IPS-20b (cell line): Measurements from ENCODE around the gene AP4M1.
A peak's percentile ranks its signal among the peaks of the same experiment; 100 is the strongest.

Experiments
- H3K27ac ChIP-seq: one replicate; pipeline ENCODE4 v1.5.1; 2013; ENCODE audit warnings: low read length
- H3K27me3 ChIP-seq: 2 replicates; pipeline ENCODE4 v1.6.1; 2013; ENCODE audit warnings: mild to moderate bottlenecking, low read length, inconsistent platforms; ENCODE audit not compliant: insufficient read depth
- H3K36me3 ChIP-seq: 2 replicates; pipeline ENCODE4 v1.6.1; 2013; ENCODE audit warnings: low read depth, mild to moderate bottlenecking, inconsistent platforms, low read length, moderate library complexity; ENCODE audit not compliant: insufficient read depth
- H3K4me1 ChIP-seq: 2 replicates; pipeline ENCODE4 v1.6.1; 2013; ENCODE audit warnings: mild to moderate bottlenecking, control low read depth, inconsistent platforms, low read length, moderate library complexity; ENCODE audit not compliant: insufficient read depth
- H3K4me3 ChIP-seq: 2 replicates; pipeline ENCODE4 v1.5.1; 2013; ENCODE audit warnings: mild to moderate bottlenecking, low read length, inconsistent platforms
- H3K9ac ChIP-seq: 2 replicates; pipeline ENCODE4 v1.6.1; 2013; ENCODE audit warnings: low read depth, mild to moderate bottlenecking, inconsistent platforms, low read length, moderate library complexity
- H3K9me3 ChIP-seq: 2 replicates; pipeline ENCODE4 v1.6.1; 2013; ENCODE audit warnings: mild to moderate bottlenecking, low read depth, low read length, inconsistent platforms; ENCODE audit not compliant: insufficient read depth

Gene AP4M1, protein sequence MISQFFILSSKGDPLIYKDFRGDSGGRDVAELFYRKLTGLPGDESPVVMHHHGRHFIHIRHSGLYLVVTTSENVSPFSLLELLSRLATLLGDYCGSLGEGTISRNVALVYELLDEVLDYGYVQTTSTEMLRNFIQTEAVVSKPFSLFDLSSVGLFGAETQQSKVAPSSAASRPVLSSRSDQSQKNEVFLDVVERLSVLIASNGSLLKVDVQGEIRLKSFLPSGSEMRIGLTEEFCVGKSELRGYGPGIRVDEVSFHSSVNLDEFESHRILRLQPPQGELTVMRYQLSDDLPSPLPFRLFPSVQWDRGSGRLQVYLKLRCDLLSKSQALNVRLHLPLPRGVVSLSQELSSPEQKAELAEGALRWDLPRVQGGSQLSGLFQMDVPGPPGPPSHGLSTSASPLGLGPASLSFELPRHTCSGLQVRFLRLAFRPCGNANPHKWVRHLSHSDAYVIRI

DNA sequence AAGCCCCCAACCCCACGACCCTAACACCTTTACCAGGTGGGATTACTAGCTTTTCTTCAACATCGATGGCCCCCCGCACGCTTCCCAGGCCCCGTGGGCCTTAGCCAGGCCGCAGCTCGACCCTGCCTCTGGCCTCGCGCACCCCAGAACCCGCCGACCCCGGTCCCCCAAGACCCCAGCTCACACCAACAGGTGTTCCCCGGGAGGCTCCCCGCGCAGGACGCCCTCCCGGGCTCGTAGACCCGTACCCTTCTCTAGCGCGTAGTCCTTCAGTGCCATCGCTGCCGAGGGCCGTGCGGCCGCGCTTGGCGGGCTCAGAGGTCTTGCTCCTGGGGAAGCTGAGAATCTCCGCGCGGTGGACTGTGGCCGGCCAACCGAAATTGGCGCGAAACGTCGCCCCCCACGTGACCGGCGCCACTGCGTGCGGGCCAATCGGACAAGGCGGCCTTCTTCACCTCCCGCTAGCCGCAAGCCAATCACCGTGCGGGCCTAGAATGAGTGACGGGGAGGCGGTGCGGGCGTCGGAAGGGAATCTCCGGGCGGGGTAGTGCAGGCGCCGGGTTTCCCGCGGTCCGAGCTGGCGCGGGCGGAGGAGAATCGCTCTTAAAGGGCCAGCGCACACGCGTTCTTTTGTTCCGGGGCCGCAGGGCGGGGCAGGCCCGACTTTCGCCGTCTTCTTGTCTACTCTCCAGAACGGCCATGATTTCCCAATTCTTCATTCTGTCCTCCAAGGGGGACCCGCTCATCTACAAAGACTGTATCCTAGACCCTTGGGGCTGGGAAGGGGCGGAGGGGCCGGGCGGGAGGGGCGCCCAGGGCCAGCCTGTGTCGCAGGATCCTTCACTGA is at the start of gene AP4M1, which contains the start of gene MCM7:
Gene AP4M1, plus strand, starts transcription at position 628 of the 847 bp plus-strand sequence. Its CDS starts 72 bp downstream, at position 700.
Gene MCM7, minus strand, starts transcription at position 382 of the 847 bp plus-strand sequence. Its CDS starts 103 bp downstream, at position 279.
- peak within 1 kb of the TSS; percentile 96 for H3K4me3 ChIP-seq
- peak within 1 kb of the TSS; percentile 100 for H3K9ac ChIP-seq
- H3K36me3 ChIP-seq, result peaks cover 69% of the 10 kb centered on the region

DNA sequence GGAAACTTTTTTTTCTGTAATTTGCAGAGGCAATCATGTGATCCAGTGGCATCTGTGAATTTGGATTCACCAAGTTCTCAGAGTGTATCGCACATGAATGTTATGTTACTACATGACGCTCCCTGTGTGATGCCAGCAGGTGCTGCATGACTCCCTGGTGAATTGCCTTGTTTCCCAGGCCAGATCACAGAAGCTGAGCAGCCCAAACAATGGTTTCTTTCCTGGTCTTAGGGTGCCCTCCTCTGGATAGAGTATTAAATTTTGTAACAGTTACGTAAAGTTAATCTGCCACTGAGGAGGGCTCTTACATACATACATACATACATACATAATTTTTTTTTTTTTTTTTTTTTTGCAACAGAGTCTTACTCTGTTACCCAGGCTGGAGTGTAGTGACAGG is 48.2 kb upstream of the AP4M1 start:
- Histone ChIP-seq H3K27ac (no peak overlapping the region), H3K4me3 (no peak overlapping the region), H3K36me3 (peaks cover 35% of the 10 kb centered on the region), H3K9ac (no peak overlapping the region), H3K4me1 (peaks cover 6% of the 10 kb centered on the region; the same call in 1 of the 2 replicates), H3K9me3 (no peaks in the 10 kb centered on the region), H3K27me3 (no peaks in the 10 kb centered on the region)

More for the DNA sequence above, at the start of gene AP4M1, which contains the start of gene MCM7:
- Histone ChIP-seq H3K9me3 (no peaks in the 10 kb centered on the region), H3K27ac (peak within 1 kb of the TSS; percentile 100), H3K4me1 (0 out of 2 replicates have a peak, but pooled peaks cover 2% of the 10 kb centered on the region), H3K27me3 (no peaks in the 10 kb centered on the region)

DNA sequence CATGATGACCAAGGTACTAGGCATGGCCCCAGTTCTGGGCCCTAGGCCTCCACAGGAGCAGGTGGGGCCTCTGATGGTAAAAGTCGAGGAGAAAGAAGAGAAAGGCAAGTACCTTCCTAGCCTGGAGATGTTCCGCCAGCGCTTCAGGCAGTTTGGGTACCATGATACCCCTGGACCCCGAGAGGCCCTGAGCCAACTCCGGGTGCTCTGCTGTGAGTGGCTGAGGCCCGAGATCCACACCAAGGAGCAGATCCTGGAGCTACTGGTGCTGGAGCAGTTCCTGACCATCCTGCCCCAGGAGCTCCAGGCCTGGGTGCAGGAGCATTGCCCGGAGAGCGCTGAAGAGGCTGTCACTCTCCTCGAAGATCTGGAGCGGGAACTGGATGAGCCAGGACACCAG is 44.4 kb upstream of the AP4M1 start:
- Histone ChIP-seq H3K36me3 (peaks cover 61% of the 10 kb centered on the region), H3K27ac (no peak overlapping the region), H3K4me1 (no peaks in the 10 kb centered on the region), H3K9ac (no peak overlapping the region), H3K27me3 (no peaks in the 10 kb centered on the region), H3K4me3 (no peak overlapping the region), H3K9me3 (no peaks in the 10 kb centered on the region)

DNA sequence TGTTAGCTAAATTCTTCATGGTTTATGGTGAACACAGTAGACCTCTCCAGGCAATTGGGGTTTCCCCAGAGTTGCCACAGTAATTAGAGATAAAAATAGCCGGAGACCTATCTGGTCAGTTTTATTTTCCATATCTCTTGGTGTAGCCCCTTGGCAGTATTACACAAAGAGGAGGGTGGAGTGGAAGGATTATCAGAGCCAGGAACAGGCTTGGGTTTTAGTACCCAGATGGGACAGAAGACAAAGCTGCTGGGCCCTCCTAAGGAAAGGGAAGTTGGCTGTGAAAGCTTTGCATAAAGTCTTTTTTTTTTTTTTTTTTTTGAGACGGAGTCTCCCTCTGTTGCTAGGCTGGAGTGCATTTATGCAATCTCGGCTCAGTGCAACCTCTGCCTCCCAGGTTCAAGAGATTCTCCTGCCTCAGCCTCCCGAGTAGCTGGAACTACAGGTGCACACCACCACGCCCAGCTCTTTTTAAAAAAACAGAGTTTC is 42.1 kb upstream of the AP4M1 start:
- H3K36me3 ChIP-seq, result peaks cover 71% of the 10 kb centered on the region
- H3K4me1 ChIP-seq, result no peaks in the 10 kb centered on the region
- no peaks in the 10 kb centered on the region for H3K9me3 ChIP-seq
- H3K9ac ChIP-seq, result no peak overlapping the region
- H3K4me3 ChIP-seq, result no peak overlapping the region
- no peaks in the 10 kb centered on the region for H3K27me3 ChIP-seq
- no peak overlapping the region for H3K27ac ChIP-seq

DNA sequence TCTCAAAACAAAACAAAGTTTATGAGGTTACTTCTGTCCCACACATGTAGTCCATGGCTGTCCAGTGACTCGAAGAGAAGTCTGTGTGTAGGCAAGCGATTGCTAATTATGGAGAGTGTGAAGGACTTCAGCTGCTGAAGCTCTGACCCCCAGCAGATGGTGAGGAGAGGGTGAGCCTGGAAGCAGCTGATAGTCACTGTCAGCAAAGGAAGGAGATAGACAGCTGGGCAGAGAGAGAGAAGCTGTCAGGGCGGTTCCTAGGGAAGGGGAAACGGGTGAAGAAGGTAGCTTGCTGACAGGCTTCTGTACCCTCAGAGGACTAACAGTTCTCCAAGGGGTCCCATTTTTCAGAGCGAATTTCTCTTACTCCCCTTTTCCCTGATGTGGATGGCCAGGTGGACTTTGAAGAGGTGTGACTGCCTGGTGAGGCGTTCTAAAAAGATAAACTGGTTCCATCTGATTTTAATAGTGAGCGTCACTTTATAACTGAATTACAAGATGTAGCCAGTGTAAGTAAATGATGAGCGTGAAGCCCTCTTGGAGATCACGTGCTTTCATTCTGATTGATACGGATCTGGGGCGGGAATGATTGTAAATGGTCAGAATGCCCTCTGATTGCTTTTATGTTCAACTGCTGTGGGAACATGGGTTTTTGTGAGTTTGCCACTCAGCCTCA is 39.8 kb upstream of the AP4M1 start:
- Histone ChIP-seq H3K36me3 (peaks cover 80% of the 10 kb centered on the region), H3K27me3 (no peaks in the 10 kb centered on the region), H3K4me3 (no peak overlapping the region)

DNA sequence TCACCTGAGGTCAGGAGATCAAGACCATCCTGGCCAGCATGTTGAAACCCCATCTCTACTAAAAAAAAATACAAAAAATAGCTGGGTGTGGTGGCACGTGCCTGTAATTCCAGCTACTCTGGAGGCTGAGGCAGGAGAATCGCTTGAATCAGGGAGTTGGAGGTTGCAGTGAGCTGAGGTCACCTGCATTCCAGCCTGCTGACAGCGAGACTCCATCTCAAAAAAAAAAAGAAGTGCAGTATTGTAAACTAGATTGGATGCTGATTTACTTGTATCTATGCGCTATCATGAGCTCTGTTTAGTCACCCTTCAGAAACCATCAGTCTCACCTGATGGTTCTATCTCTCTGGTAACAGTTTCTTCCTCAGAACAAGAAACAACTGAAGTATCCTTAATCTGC is 38.1 kb upstream of the AP4M1 start:
- no peaks in the 10 kb centered on the region for H3K9me3 ChIP-seq
- no peaks in the 10 kb centered on the region for H3K4me1 ChIP-seq
- no peak overlapping the region for H3K4me3 ChIP-seq
- H3K36me3 ChIP-seq, result peaks cover 62% of the 10 kb centered on the region
- H3K27ac ChIP-seq, result no peak overlapping the region
- H3K9ac ChIP-seq, result no peak overlapping the region
- no peaks in the 10 kb centered on the region for H3K27me3 ChIP-seq

More for the DNA sequence above, 39.8 kb upstream of the AP4M1 start:
- Histone ChIP-seq H3K9ac (no peak overlapping the region), H3K9me3 (no peaks in the 10 kb centered on the region), H3K4me1 (no peaks in the 10 kb centered on the region), H3K27ac (no peak overlapping the region)

DNA sequence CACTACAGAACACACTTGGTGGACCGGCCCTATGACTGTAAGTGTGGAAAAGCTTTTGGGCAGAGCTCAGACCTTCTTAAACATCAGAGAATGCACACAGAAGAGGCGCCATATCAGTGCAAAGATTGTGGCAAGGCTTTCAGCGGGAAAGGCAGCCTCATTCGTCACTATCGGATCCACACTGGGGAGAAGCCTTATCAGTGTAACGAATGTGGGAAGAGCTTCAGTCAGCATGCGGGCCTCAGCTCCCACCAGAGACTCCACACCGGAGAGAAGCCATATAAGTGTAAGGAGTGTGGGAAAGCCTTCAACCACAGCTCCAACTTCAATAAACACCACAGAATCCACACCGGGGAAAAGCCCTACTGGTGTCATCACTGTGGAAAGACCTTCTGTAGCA is 37.3 kb upstream of the AP4M1 start:
- Histone ChIP-seq H3K4me3 (no peak overlapping the region), H3K9ac (no peak overlapping the region), H3K36me3 (peaks cover 57% of the 10 kb centered on the region), H3K4me1 (no peaks in the 10 kb centered on the region), H3K27ac (no peak overlapping the region), H3K9me3 (no peaks in the 10 kb centered on the region), H3K27me3 (no peaks in the 10 kb centered on the region)

DNA sequence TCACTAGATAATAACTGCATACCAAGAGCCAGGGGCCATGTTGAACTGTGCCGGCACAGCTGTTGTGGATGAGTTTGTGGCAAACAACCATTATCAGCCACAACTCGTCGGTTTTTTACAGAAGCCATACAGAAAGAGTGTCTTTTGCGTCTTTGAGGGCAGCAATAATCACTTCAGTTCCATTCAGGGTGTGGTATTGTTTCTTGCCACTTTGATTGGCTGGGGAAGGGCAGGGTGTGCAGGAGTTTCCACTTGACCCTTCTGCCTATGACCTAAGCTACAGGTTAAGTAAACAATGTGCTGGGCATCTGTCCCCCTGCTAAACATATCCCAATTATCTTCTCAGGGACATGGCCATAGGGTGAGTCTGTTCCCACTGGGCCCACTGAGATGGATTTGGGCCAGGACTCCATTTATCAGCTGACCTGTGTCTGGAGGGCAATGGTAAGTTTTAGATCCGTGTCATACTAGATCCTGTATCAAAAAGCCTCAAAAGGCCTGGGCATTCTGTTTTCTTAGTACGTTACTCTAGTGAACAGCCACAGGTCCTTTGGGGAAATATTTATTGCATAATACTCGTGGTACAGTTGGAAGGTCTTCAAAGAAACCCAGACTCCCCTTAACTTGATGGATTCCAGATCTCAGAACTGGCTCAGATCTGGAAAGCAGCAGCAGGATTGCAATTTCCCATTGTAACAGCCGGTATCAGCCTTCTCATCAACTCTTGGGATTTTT is 35.8 kb upstream of the AP4M1 start:
- Histone ChIP-seq H3K27ac (no peak overlapping the region), H3K9ac (no peak overlapping the region), H3K27me3 (no peaks in the 10 kb centered on the region), H3K4me1 (no peaks in the 10 kb centered on the region), H3K9me3 (peaks cover 12% of the 10 kb centered on the region), H3K36me3 (peaks cover 62% of the 10 kb centered on the region), H3K4me3 (no peak overlapping the region)

DNA sequence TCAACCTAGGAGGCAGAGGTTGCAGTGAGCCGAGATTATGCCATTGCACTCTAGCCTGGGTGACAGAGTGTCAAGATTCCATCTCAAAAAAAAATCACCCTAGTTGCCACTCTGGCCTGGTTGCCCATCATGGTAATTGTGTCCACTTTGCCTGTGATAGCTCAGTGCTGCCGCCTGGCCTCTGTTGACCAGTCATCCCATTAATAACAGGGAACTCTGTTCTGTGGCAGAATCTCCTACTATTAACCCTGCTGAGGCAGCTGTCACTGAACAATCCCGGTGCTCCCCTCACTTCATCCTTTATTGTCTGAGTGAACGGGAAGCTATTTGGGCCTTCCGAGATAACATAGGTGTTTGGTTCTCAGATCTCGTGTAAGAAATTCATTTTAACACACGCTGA is 34.5 kb upstream of the AP4M1 start:
- Histone ChIP-seq H3K4me3 (no peak overlapping the region), H3K27ac (no peak overlapping the region), H3K9ac (no peak overlapping the region), H3K27me3 (no peaks in the 10 kb centered on the region), H3K9me3 (peaks cover 25% of the 10 kb centered on the region), H3K4me1 (no peaks in the 10 kb centered on the region), H3K36me3 (peaks cover 63% of the 10 kb centered on the region)

DNA sequence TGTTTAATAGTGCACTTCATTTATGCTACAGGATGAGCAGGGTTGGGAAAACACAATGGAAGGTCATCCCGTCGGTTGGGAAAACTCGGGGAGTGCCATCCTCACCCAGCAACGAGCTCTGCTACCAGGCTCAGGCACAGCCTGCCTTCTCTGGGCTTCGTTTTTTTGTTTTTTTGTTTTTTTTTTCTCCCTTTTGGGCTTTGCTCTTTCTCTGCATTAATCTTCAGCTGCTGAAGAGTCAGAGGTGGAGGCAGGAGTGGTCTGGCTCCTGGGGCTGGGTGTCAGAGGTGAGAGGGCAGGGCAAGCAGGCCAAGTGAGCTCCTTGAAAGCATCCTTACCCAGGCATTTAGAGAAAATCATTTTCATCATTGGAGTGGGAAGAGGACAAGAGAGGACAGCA is 31.5 kb upstream of the AP4M1 start:
- Histone ChIP-seq H3K27ac (no peak overlapping the region), H3K4me3 (no peak overlapping the region), H3K36me3 (peaks cover 69% of the 10 kb centered on the region), H3K9me3 (peaks cover 54% of the 10 kb centered on the region), H3K27me3 (no peaks in the 10 kb centered on the region), H3K4me1 (no peaks in the 10 kb centered on the region), H3K9ac (no peak overlapping the region)
